B cell (primary cell): ENCODE data around the gene TMOD1. TPM values are rescaled to one million over a fixed set of nuclear protein-coding genes. Genes with fewer than 3 reads are reported as not detected.

Experiments used
- ATAC-seq: fragments of 200-7000 bp; cut with Tn5 transposase; one replicate; pipeline ENCODE4 v1.10.0; 2021; ENCODE audit warnings: low read depth, mild to moderate bottlenecking, moderate number of reproducible peaks, moderate library complexity
- CTCF ChIA-PET: fragments of 350-600 bp; sonication (Branson Sonifier 250); formaldehyde crosslinking; loops from one replicate; lab custom pipeline; 2021; ENCODE audit warnings: antibody characterized with exemption, inconsistent platforms; lab: Charles Lee
- POLR2A ChIA-PET: fragments of 350-600 bp; sonication (Branson Sonifier 250); formaldehyde crosslinking; loops from one replicate; lab custom pipeline; 2021; ENCODE audit warnings: antibody characterized with exemption; lab: Charles Lee
- DNase-seq: peaks from one replicate; pipeline ENCODE4 v3.0.0; 2013
- H2AFZ ChIP-seq: 2 replicates; pipeline ENCODE4 v1.6.1; 2012; ENCODE audit warnings: mild to moderate bottlenecking, low read depth, low read length; ENCODE audit not compliant: insufficient read depth, poor library complexity, severe bottlenecking
- H3K27ac ChIP-seq, 2 donors: 1 replicate in 1 of 2; 2 replicates in 1 of 2; pipeline ENCODE4 v1.5.1; 2012 to 2013; ENCODE audit warnings: low read length in 2 of 2, mild to moderate bottlenecking in 2 of 2, moderate library complexity in 1 of 2
- H3K27me3 ChIP-seq, 4 experiments: fragments of 200-600 bp in 1 of 4; sonication (generic) in 1 of 4; replicated peaks in 1 of 4; 1 replicate in 2 of 4; 2 replicates in 2 of 4; pipeline versions ENCODE4 v1.6.1 to v1.7.0; 2013 to 2016; ENCODE audit warnings: low read length in 3 of 4, mild to moderate bottlenecking in 2 of 4, mixed read lengths in 1 of 4, moderate library complexity in 1 of 4; ENCODE audit not compliant: insufficient read depth in 4 of 4, control insufficient read depth in 3 of 4; ENCODE audit errors: control extremely low read depth in 1 of 4
- H3K36me3 ChIP-seq, 2 experiments: replicated peaks in 1 of 2; 1 replicate in 1 of 2; 2 replicates in 1 of 2; pipeline versions ENCODE4 v1.6.1 to v1.7.1; 2013; ENCODE audit warnings: low read length in 1 of 2; ENCODE audit not compliant: insufficient read depth in 2 of 2, control insufficient read depth in 1 of 2; ENCODE audit errors: control extremely low read depth in 1 of 2, extremely low read depth in 1 of 2
- H3K4me1 ChIP-seq, 2 donors: fragments of 200-600 bp in 1 of 2; sonication (generic) in 1 of 2; 1 replicate in 1 of 2; 2 replicates in 1 of 2; pipeline versions ENCODE4 v1.5.1 to v1.6.1; 2013 to 2017; ENCODE audit warnings: low read length in 2 of 2; ENCODE audit not compliant: control insufficient read depth in 2 of 2, insufficient read depth in 2 of 2
- H3K4me2 ChIP-seq: replicated peaks from 2 replicates; pipeline ENCODE3; 2012; ENCODE audit warnings: mild to moderate bottlenecking, low read depth, low read length; ENCODE audit not compliant: poor library complexity, severe bottlenecking
- H3K4me3 ChIP-seq, 5 experiments: fragments of 200-600 bp in 1 of 5; sonication (generic) in 1 of 5; 1 replicate in 3 of 5; 2 replicates in 2 of 5; pipeline versions ENCODE4 v1.5.1 to v1.7.0; 2011 to 2016; ENCODE audit warnings: low read length in 4 of 5, mild to moderate bottlenecking in 4 of 5, low read depth in 2 of 5, control low read depth in 1 of 5, moderate library complexity in 1 of 5; ENCODE audit not compliant: insufficient read depth in 1 of 5; ENCODE audit errors: control extremely low read depth in 1 of 5, extremely low read depth in 1 of 5
- H3K79me2 ChIP-seq: fragments of 200-600 bp; sonication (generic); one replicate; pipeline ENCODE4 v1.6.0; 2016; ENCODE audit warnings: low read length; ENCODE audit not compliant: control insufficient read depth, insufficient read depth
- H3K9ac ChIP-seq: fragments of 200-600 bp; sonication (generic); 2 replicates; pipeline ENCODE4 v1.6.1; 2017; ENCODE audit warnings: mild to moderate bottlenecking, low read length, moderate library complexity
- H3K9me3 ChIP-seq, 3 donors: one replicate each; pipeline versions ENCODE4 v1.6.1 to v1.7.1; 2013; ENCODE audit warnings: low read length in 2 of 3; ENCODE audit not compliant: control insufficient read depth in 2 of 3, insufficient read depth in 1 of 3; ENCODE audit errors: control extremely low read depth in 1 of 3
- H4K20me1 ChIP-seq: 2 replicates; pipeline ENCODE4 v1.6.0; 2012; ENCODE audit warnings: mild to moderate bottlenecking, low read length; ENCODE audit not compliant: insufficient read depth, control insufficient read depth, poor library complexity, severe bottlenecking
- H3K27ac Mint-ChIP-seq: one replicate; pipeline ENCODE4 v1.8.0; 2021; ENCODE audit warnings: mixed read lengths
- H3K27me3 Mint-ChIP-seq: one replicate; pipeline ENCODE4 v1.8.0; 2021; ENCODE audit warnings: mixed read lengths
- H3K4me1 Mint-ChIP-seq: one replicate; pipeline ENCODE4 v1.8.0; 2021; ENCODE audit warnings: mixed read lengths
- H3K4me3 Mint-ChIP-seq: one replicate; pipeline ENCODE4 v1.8.0; 2021; ENCODE audit warnings: mixed read lengths
- H3K9me3 Mint-ChIP-seq: one replicate; pipeline ENCODE4 v1.8.0; 2022; ENCODE audit warnings: mixed read lengths; ENCODE audit not compliant: insufficient read depth
- EZH2 ChIP-seq: IDR thresholded peaks from 2 replicates; pipeline ENCODE4 v1.6.1; 2012; ENCODE audit warnings: borderline replicate concordance, low read depth, mild to moderate bottlenecking, moderate library complexity, low read length; ENCODE audit not compliant: insufficient read depth, poor library complexity, severe bottlenecking
- WGBS: methylation state at CpG from one replicate; pipeline ENCODE4 v1.1.5; 2013; ENCODE audit warnings: missing lambda C conversion rate; ENCODE audit not compliant: insufficient coverage; 5-methylcytosine and 5-hydroxymethylcytosine counted together
- intact Hi-C: fragments of 100-400 bp; cut with micrococcal nuclease; formaldehyde crosslinking; loops from one replicate; pipeline ENCODE4 v1.10.0; 2022
- polyA plus RNA-seq: library from polyadenylated mRNA; depleted of rRNA; stranded (reverse); fragments of >200 nt; gene quantifications from 2 replicates; pipeline ENCODE4 v1.2.3, GENCODE V29; 2012
- total RNA-seq, 2 donors: library from RNA; stranded (reverse); fragments of 120-200 nt in 1 of 2; gene quantifications; 1 replicate in 1 of 2; 2 replicates in 1 of 2; pipeline versions ENCODE4 v1.2.3 to v1.2.4, GENCODE V29; 2013 to 2022
- TF ChIP-seq, protein P1 (sequence below): fragments of 200-600 bp; IDR thresholded peaks from one replicate; pipeline ENCODE4 v1.8.0; 2022; ENCODE audit warnings: antibody characterized with exemption, mild to moderate bottlenecking

Gene TMOD1
- total and polyA plus RNA-seq, 2 donors (not counting 1 experiment from before 2014, with no cell fraction given) = 0.30 to 2.5 TPM

DNA sequence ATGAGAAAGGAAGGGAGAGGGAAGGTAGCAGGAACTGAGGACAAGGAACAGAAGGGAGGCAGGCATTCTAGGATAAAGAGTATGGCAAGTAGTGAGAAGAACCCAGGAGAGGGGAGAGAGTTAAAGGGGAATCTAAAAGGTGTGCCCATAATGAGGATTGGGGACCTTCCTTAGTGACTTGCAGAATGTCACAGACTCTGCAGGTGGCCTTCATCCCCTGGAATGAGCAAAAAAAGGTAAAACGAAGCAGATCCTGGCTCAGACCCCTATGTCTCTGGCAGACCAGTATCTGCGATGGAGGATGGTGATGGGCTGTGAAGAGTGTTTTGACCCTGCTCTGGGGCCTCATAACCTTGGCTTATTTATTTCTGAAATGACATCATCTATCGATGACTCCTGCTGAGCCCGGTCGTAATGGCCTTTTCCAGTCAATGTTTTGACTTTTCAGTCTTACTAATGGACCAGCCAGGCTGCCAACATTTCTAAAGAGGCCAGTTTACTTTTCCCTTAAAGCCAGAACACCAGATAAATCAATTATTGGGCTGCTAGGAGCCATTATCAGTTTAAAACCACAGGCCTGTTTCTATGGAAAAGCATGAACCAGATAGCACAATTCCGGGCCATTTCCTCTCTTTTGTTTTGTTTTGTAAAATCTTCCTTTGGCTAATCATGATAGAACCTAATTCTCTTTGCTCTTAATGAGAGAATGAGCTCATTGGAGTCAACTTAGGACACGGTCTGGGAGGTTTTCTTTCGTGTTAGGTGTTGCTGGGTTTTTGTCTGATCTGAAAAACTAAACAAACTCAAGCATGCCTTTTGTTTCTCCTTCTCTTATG is 3.1 kb downstream of the TMOD1 start:
- H3K4me3 ChIP-seq = no peak overlapping the region
- intact Hi-C loops = no loop called here
- H3K9me3 ChIP-seq = peaks cover 0 to 4% (median 0%) of the 10 kb centered on the region in 3 donors
- 83% methylated on average over 5 of the region's 8 CpGs for WGBS
- ChIA-PET POLR2A (no interaction called here), CTCF (no interaction called here)
- H3K4me1 ChIP-seq = peaks cover 16 to 20% of the 10 kb centered on the region in 2 donors
- no peaks in the 10 kb centered on the region for H4K20me1 ChIP-seq
- ATAC-seq (no peak), DNase-seq (no peak)
- H3K4me3 Mint-ChIP-seq = no peak overlapping the region
- H3K27me3 Mint-ChIP-seq = peaks cover 43% of the 10 kb centered on the region
- H3K27me3 ChIP-seq = peaks cover 0 to 48% (median 24%) of the 10 kb centered on the region in 4 experiments
- H3K27ac Mint-ChIP-seq = no peak overlapping the region
- no peak overlapping the region for H3K27ac ChIP-seq
- H2AFZ ChIP-seq = no peak overlapping the region
- H3K79me2 ChIP-seq = no peaks in the 10 kb centered on the region
- peaks cover 21% of the 10 kb centered on the region for H3K4me1 Mint-ChIP-seq
- H3K9me3 Mint-ChIP-seq = no peaks in the 10 kb centered on the region
- no peak overlapping the region for H3K9ac ChIP-seq
- no peak overlapping the region for H3K4me2 ChIP-seq
- no peaks in the 10 kb centered on the region for H3K36me3 ChIP-seq
- TF ChIP-seq, protein P1, sequence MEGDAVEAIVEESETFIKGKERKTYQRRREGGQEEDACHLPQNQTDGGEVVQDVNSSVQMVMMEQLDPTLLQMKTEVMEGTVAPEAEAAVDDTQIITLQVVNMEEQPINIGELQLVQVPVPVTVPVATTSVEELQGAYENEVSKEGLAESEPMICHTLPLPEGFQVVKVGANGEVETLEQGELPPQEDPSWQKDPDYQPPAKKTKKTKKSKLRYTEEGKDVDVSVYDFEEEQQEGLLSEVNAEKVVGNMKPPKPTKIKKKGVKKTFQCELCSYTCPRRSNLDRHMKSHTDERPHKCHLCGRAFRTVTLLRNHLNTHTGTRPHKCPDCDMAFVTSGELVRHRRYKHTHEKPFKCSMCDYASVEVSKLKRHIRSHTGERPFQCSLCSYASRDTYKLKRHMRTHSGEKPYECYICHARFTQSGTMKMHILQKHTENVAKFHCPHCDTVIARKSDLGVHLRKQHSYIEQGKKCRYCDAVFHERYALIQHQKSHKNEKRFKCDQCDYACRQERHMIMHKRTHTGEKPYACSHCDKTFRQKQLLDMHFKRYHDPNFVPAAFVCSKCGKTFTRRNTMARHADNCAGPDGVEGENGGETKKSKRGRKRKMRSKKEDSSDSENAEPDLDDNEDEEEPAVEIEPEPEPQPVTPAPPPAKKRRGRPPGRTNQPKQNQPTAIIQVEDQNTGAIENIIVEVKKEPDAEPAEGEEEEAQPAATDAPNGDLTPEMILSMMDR = no peak
- TF ChIP-seq EZH2 = no peak

DNA sequence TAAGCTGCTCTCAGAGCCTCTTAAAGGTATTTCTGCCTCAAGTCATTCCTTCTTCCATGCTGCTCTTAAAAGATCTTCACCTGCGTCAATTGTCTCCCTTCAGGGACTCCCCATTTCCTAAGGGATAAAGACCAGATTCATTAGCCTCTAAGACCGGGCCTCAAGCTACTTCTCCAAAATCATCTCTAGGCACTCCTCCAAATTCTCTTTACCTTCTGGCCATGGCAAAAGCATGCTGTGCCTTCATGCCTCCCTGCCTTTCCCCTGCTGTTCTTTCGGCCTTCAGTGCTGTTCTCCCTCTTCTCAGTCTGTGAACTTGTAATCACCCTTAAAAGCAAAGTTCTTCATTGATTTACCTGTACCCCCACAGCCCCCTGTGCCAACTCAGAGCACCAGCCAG is 4.4 kb downstream of the TMOD1 start:
- CTCF ChIA-PET = no interaction called here
- H3K27me3 Mint-ChIP-seq = peaks cover 33% of the 10 kb centered on the region
- no peak overlapping the region for H3K4me3 Mint-ChIP-seq
- H3K27ac ChIP-seq = no peak overlapping the region
- H3K27ac Mint-ChIP-seq = no peak overlapping the region
- H3K9ac ChIP-seq = no peak overlapping the region
- H2AFZ ChIP-seq = no peak overlapping the region
- no peaks in the 10 kb centered on the region for H3K36me3 ChIP-seq
- TF ChIP-seq, protein P1 = no peak
- no peak for DNase-seq
- H3K79me2 ChIP-seq = no peaks in the 10 kb centered on the region
- H3K4me3 ChIP-seq = no peak overlapping the region
- H3K4me1 Mint-ChIP-seq = peaks cover 19% of the 10 kb centered on the region
- peaks cover 0 to 4% (median 0%) of the 10 kb centered on the region in 3 donors for H3K9me3 ChIP-seq
- no peak for ATAC-seq
- intact Hi-C loops = no loop called here
- H3K27me3 ChIP-seq = peaks cover 0 to 42% (median 21%) of the 10 kb centered on the region in 4 experiments
- 97% methylated on average over 3 of the region's 3 CpGs for WGBS
- peaks cover 16 to 18% of the 10 kb centered on the region in 2 donors for H3K4me1 ChIP-seq
- POLR2A ChIA-PET = no interaction called here
- no peaks in the 10 kb centered on the region for H4K20me1 ChIP-seq
- no peak overlapping the region for H3K4me2 ChIP-seq
- H3K9me3 Mint-ChIP-seq = no peaks in the 10 kb centered on the region
